DMS 273 (cell line): ENCODE results near the gene CGAS.
"Not testable (repeated sequence)": the region's sequence is repeated elsewhere in the genome, so short reads cannot be mapped to it uniquely, and the experiment has no call there.

Experiments used
- DNase-seq: peaks from one replicate; lab custom pipeline; 2025; ENCODE audit not compliant: unreplicated experiment; lab: John Stamatoyannopoulos, UW

CGAS gene

GRCh38 chr6:73452107-73452461, at the start of gene CGAS:
Gene CGAS (minus strand): TSS chr6:73452297. CDS start chr6:73452181, 116 bp downstream.
- peak; percentile 83 for DNase-seq

DNA sequence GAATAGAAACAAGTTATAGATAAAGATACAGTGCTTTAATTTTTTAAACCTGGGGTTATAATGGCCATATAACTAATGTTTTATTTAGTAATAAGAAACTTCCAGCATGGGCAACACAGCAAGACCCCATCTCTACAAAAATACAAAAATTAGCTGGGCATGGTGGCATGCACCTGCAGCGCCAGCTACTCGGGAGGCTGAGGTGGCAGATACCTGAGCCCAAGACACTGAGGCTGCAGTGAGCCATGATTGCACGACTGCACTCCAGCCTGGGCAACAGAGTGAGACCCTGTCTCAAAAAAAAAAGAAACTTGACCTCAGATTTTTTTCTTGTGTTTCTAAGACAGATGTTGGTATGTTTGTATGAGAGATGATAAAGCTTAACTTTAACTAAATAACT, 45.8 kb upstream of the CGAS start:
- no peak for DNase-seq

GRCh38 chr6:73491377-73491776, 39.3 kb upstream of the CGAS start:
- no peak for DNase-seq

GRCh38 chr6:73487473-73487872, 35.4 kb upstream of the CGAS start:
- DNase-seq = no peak

GRCh38 chr6:73484438-73484837, 32.3 kb upstream of the CGAS start:
- no peak for DNase-seq

- no peak for DNase-seq
These were observed 29.9 kb upstream of the CGAS start for GRCh38 chr6:73481969-73482368.

DNA sequence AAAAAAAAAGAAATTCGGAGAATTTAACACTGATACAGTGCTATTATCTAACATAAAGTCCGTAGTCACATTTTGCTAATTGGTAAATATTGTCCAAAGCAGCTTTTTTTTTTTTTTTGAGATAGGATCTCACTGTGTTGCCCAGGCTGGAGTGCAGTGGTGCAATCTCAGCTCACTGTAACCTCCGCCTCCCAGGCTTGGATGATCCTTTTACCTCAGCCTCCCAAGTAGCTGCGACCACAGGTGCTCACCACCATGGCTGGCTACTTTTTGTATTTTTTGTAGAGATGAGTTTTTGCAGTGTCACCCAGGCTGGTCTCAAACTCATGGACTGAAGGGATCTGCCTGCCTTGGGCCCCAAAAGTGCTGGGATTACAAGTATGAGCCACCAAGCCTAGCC, 25.3 kb upstream of the CGAS start:
- DNase-seq = no peak

GRCh38 chr6:73476723-73477122, 24.6 kb upstream of the CGAS start:
- DNase-seq = no peak

DNA sequence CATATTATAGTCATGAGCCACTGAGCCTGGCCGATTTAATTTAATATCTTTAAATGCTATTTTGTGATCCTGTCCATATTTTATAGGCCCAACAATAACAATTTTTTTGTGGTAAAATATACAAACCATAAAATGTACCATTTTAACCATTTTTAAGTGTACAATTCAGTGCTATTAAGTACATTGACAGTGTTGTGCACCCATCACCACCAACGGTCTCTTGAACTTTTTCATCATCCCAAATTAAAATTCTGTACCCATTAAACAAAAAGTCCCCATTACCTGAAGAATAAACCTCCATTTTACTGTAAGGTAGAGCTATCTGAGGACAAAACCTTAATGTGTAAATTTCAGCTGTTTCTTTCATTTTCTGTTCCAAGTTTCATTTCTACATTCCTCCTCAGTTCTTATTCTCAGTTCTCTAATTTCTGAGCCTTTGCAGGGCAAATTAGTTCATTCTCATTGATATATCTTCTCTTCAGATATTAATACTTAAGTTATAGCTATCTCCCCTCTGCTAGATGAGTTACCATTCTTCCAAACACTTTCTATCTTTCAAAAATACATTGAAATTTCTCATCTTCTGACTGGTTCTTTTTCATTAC, 19.7 kb upstream of the CGAS start:
- no peak for DNase-seq

- peak; percentile 96 for DNase-seq
These were observed 9.6 kb upstream of the CGAS start, which contains the start of gene MTO1 for GRCh38 chr6:73461537-73462350. Gene MTO1 (plus strand): TSS chr6:73461737. CDS start chr6:73461855, 118 bp downstream.

GRCh38 chr6:73460056-73460455, 8.0 kb upstream of the CGAS start:
- no peak for DNase-seq

DNA sequence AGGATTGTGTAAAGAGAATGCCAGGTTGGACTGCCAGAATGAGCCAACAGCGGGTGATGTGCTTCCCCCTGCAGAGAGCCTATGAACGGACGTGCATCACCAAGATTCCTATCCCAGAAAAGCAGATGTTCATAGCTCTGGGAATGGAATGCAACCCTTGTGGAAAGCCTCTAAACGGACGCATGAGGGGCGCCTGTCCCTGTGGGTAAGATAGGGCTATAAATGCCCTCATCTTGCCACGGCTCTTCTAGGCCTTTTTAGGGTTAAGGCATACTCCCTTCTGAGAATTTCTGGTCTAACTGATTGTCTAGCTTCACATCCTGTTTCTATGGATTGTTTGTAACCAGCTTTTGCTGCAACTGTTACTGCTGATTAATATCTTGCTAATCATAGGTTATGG, 7.4 kb upstream of the CGAS start:
- DNase-seq = not testable (repeated sequence)

DNA sequence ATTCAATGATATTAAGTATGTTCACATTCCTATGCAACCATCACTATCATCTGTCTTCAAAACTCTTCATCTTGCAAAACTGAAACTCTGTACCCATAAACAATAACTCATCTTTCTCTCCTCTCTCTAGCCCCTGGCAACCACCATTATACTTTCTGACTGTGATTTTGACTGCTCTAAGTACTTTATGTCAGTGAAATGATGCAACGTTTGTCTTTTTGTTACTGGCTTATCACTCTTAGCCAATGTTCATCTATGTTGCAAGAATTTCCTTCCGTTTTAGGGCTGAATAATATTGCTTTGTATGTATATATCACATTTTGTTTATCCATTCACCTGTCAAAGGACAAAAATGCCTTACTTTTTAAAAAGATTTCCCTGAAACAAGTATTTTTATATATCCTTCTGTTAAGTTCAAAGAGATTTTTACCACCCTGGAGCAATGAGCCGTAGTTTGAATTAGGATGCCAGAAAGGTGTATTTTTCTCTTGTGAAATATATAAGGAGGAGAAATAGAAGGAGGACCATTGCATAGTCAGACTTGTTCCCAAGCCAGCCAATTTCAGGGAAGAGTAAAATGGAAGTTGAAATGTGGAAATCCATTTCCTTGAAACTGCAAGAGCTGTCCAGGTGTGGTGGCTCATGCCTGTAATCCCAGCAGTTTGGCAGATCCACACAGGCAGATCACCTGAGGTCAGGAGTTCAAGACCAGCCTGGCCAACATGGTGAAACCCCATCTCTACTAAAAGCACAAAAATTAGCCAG, 4.0 kb upstream of the CGAS start:
- no peak for DNase-seq

GRCh38 chr6:73451223-73452106, 632 bp downstream of the CGAS start:
- peak; percentile 85 for DNase-seq

DNA sequence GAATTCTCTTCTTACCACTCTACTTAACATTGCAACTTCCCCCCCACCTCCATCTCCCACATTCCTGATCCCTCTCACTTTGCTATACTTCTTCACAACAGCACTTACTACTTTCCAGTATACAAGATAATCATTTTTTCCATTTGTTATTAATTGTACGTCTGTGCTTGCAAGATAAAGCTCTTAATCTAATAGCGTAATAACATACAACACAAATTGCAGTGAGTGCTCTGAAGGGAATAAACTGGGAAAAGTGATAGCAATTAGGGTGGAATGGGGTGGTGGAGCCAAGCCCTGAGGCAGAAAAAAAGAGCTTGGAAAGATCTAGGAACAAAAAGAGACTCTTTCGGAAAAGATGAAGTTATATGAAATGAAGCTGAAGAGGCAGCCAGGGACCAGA, 8.5 kb downstream of the CGAS start:
- DNase-seq = no peak

GRCh38 chr6:73435236-73435635, 16.9 kb downstream of the CGAS start:
- DNase-seq = no peak

DNA sequence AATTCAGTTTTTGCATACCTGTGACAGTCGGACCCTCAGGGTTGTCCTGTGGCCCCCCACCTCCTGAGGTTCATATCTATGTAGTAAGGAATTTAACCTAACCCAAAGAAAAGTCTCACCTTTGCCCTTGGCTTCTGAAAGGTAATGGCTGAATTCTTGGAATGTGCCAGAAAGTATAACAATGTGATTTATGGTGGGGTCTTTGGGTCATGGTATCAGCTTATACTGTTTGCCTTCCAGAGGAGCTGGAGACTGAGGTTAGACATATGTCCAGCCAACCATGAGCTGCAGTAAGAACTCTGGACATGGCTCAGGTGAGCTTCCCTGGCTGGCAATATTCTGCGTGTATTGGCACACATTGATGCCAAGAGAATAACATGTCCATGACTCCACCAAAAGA, 30.6 kb downstream of the CGAS start:
- no peak for DNase-seq

GRCh38 chr6:73418081-73418741, 33.9 kb downstream of the CGAS start:
- DNase-seq = no peak

- DNase-seq = no peak
These were observed 39.0 kb downstream of the CGAS start for GRCh38 chr6:73413102-73413501.

- no peak for DNase-seq
These were observed 42.7 kb downstream of the CGAS start for GRCh38 chr6:73409395-73409794.
